ENCODE data around the gene VSX2. TPM values are rescaled to one million over a fixed set of nuclear protein-coding genes. Genes with fewer than 3 reads are reported as not detected.

Gene VSX2
- total RNA-seq, 1 donor from 2014 or later = not detected

DNA sequence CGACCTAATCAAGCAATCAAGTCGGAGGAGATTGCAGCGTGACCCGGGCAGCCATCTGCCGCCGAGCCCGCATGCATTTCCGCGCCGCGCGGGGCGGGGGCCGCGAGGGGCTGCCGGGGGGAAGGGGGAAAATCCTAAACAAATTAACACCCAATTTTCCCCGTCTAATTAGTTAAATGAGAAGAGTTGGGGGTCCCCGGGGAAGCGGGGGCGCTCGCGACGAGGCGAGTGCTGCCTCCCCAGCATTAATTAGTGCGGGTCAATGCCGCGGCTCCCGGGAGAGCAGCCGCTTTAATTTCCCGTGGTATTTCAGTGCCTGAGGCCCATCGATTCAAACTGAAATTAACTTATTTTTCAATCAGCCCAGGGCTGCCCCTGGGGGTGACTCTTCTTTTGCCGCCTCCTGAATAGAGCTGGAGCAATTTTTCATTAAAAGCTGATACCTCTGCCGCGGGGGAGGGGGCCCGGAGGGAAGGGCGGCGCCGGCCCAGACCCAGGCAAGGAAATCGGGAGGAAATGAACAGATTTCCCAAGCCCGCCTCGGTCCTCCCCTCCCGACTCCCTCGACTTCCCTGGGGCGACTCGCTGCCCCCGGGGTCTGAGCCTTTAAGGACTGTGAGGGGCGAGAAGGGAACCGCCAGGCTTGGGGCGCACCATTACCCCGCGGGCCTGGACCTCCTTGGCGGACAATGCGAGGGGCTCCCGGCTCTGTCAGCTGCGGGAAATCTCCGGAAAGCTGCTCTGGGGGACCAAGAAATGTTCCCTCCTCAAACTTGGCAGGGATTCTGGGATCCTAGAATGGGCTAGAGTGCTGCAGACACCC lies 18.9 kb downstream of the VSX2 start:
- H3K36me3 ChIP-seq (ENCODE audit: control insufficient read depth in 3 of 3, insufficient read depth in 3 of 3, low read length in 3 of 3) = no peaks in the 10 kb centered on the region
- no peak overlapping the region for H3K27ac ChIP-seq (ENCODE audit: low read depth, low read length)
- peaks cover 5 to 13% (median 10%) of the 10 kb centered on the region in 3 donors for H3K27me3 ChIP-seq (ENCODE audit: control insufficient read depth in 3 of 3, insufficient read depth in 3 of 3, low read length in 3 of 3)
- H3K9ac ChIP-seq (ENCODE audit: low read depth in 1 of 3, low read length in 3 of 3) = peak overlapping the region in 2 of 3 donors; percentile 32 to 66
- no peaks in the 10 kb centered on the region for H3K9me3 ChIP-seq (ENCODE audit: control insufficient read depth in 3 of 3, low read length in 3 of 3)
- H3K4me1 ChIP-seq (ENCODE audit: control insufficient read depth in 3 of 3, insufficient read depth in 3 of 3, low read length in 3 of 3) = peaks cover 11 to 12% (median 12%) of the 10 kb centered on the region in 3 donors
- H3K4me3 ChIP-seq (ENCODE audit: low read length in 3 of 3) = peak overlapping the region; percentile 44 to 68 (median 68)

DNA sequence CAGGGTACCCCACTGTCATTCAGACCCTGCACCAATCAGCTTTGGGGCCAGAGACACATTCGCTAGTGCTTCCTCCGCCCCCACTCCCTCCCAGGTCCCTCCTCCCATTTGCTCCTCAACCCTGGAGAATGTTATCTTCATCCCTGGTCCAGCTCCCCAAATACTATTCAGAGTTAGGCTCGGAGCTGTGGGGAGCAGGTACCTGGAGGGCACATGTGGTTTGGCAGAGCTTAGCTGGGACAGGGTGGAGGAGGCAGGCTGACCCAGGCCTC lies 19.5 kb downstream of the VSX2 start:
- H3K9ac ChIP-seq (ENCODE audit: low read depth in 1 of 3, low read length in 3 of 3) = no peak overlapping the region
- no peaks in the 10 kb centered on the region for H3K36me3 ChIP-seq (ENCODE audit: control insufficient read depth in 3 of 3, insufficient read depth in 3 of 3, low read length in 3 of 3)
- H3K4me3 ChIP-seq (ENCODE audit: low read length in 3 of 3) = no peak overlapping the region
- peaks cover 5 to 13% (median 10%) of the 10 kb centered on the region in 3 donors for H3K27me3 ChIP-seq (ENCODE audit: control insufficient read depth in 3 of 3, insufficient read depth in 3 of 3, low read length in 3 of 3)
- H3K27ac ChIP-seq (ENCODE audit: low read depth, low read length) = no peak overlapping the region
- no peaks in the 10 kb centered on the region for H3K9me3 ChIP-seq (ENCODE audit: control insufficient read depth in 3 of 3, low read length in 3 of 3)
- peaks cover 11 to 12% (median 12%) of the 10 kb centered on the region in 3 donors for H3K4me1 ChIP-seq (ENCODE audit: control insufficient read depth in 3 of 3, insufficient read depth in 3 of 3, low read length in 3 of 3)

DNA sequence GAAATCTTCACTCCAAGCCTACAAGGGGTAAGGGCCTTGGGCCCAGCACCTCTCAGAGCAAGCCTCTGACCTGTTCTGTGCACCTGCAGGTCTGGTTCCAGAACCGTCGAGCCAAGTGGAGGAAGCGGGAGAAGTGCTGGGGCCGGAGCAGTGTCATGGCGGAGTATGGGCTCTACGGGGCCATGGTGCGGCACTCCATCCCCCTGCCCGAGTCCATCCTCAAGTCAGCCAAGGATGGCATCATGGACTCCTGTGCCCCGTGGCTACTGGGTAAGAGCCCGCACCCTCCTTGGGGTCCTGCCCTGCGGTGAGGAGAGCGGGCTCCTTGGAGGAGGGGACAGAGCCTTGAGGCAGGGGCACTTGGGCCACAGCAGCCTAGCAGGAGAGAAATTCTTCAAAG lies 20.3 kb downstream of the VSX2 start:
- no peak overlapping the region for H3K9ac ChIP-seq (ENCODE audit: low read depth in 1 of 3, low read length in 3 of 3)
- no peak overlapping the region for H3K4me3 ChIP-seq (ENCODE audit: low read length in 3 of 3)
- no peaks in the 10 kb centered on the region for H3K36me3 ChIP-seq (ENCODE audit: control insufficient read depth in 3 of 3, insufficient read depth in 3 of 3, low read length in 3 of 3)
- H3K27me3 ChIP-seq (ENCODE audit: control insufficient read depth in 3 of 3, insufficient read depth in 3 of 3, low read length in 3 of 3) = peaks cover 5 to 13% (median 10%) of the 10 kb centered on the region in 3 donors
- H3K27ac ChIP-seq (ENCODE audit: low read depth, low read length) = no peak overlapping the region
- H3K9me3 ChIP-seq (ENCODE audit: control insufficient read depth in 3 of 3, low read length in 3 of 3) = no peaks in the 10 kb centered on the region
- H3K4me1 ChIP-seq (ENCODE audit: control insufficient read depth in 3 of 3, insufficient read depth in 3 of 3, low read length in 3 of 3) = peaks cover 11 to 12% (median 12%) of the 10 kb centered on the region in 3 donors

DNA sequence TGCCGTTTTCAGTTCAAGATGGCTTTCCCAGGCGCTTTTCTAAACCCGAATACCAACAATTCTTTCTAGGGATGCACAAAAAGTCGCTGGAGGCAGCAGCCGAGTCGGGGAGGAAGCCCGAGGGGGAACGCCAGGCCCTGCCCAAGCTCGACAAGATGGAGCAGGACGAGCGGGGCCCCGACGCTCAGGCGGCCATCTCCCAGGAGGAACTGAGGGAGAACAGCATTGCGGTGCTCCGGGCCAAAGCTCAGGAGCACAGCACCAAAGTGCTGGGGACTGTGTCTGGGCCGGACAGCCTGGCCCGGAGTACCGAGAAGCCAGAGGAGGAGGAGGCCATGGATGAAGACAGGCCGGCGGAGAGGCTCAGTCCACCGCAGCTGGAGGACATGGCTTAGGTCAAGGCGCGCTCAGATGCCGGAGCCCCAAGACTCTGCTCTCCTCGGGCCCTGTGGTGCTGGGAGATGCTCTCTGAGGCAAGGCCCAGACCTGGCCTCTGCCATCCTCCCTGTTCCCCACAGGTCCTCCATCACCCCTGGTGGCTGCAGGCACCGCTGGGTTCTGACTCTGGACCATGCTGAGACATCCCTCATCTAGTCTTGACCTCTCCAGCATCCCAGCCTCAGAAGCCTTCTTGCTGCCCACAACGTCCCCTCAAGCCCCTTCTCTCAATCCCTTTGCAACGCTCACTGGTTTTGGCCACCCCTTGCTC lies 21.4 kb downstream of the VSX2 start:
- Histone ChIP-seq H3K4me1 (ENCODE audit: control insufficient read depth in 3 of 3, insufficient read depth in 3 of 3, low read length in 3 of 3) (peaks cover 11 to 12% (median 12%) of the 10 kb centered on the region in 3 donors), H3K9me3 (ENCODE audit: control insufficient read depth in 3 of 3, low read length in 3 of 3) (no peaks in the 10 kb centered on the region), H3K4me3 (ENCODE audit: low read length in 3 of 3) (no peak overlapping the region), H3K36me3 (ENCODE audit: control insufficient read depth in 3 of 3, insufficient read depth in 3 of 3, low read length in 3 of 3) (no peaks in the 10 kb centered on the region), H3K27ac (ENCODE audit: low read depth, low read length) (no peak overlapping the region), H3K9ac (ENCODE audit: low read depth in 1 of 3, low read length in 3 of 3) (no peak overlapping the region), H3K27me3 (ENCODE audit: control insufficient read depth in 3 of 3, insufficient read depth in 3 of 3, low read length in 3 of 3) (peaks cover 5 to 13% (median 10%) of the 10 kb centered on the region in 3 donors)

DNA sequence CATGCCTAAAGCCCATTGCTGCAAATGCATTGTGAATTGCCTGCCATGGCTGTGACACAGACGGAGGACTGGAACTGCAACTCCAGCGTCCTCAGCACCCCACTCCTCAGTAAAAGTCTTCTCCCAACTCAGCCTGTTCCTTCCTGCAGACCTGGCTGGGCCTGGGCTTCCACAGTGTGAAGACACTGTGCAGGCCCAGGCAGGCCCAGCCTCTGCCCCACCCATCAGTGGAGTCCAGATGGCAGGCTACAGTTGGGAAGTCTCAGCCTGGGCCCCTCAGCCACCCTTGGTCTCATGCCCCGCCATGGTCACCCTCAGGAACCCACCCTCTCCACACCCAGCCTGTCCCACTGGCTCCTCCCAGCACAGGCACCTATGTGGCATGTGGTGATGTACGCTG lies 22.0 kb downstream of the VSX2 start:
- Histone ChIP-seq H3K9me3 (ENCODE audit: control insufficient read depth in 3 of 3, low read length in 3 of 3) (no peaks in the 10 kb centered on the region), H3K36me3 (ENCODE audit: control insufficient read depth in 3 of 3, insufficient read depth in 3 of 3, low read length in 3 of 3) (no peaks in the 10 kb centered on the region), H3K4me3 (ENCODE audit: low read length in 3 of 3) (no peak overlapping the region), H3K9ac (ENCODE audit: low read depth in 1 of 3, low read length in 3 of 3) (no peak overlapping the region), H3K27ac (ENCODE audit: low read depth, low read length) (no peak overlapping the region), H3K4me1 (ENCODE audit: control insufficient read depth in 3 of 3, insufficient read depth in 3 of 3, low read length in 3 of 3) (peaks cover 11 to 12% (median 12%) of the 10 kb centered on the region in 3 donors), H3K27me3 (ENCODE audit: control insufficient read depth in 3 of 3, insufficient read depth in 3 of 3, low read length in 3 of 3) (peaks cover 5 to 13% (median 10%) of the 10 kb centered on the region in 3 donors)

DNA sequence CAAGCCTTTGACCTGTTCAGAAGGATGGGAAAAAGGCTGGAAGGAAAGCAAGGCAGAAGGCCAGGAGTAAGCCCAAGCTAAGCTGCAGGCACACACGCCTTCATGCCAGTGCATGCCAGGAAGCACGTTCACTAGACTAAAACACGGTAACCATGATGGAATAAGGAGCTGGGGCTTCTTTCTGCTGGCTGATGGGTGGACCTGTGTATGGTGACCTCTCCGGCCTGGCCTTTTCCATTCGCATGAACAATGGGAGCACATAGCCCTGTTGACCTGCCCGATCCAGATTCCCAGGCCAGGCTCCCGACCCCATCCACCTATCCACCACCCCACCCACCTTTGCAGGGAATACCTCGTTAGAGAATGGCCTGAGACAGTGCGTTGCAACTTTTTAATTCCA lies 22.8 kb downstream of the VSX2 start:
- no peak overlapping the region for H3K9ac ChIP-seq (ENCODE audit: low read depth in 1 of 3, low read length in 3 of 3)
- no peak overlapping the region for H3K4me3 ChIP-seq (ENCODE audit: low read length in 3 of 3)
- H3K27ac ChIP-seq (ENCODE audit: low read depth, low read length) = no peak overlapping the region
- no peaks in the 10 kb centered on the region for H3K36me3 ChIP-seq (ENCODE audit: control insufficient read depth in 3 of 3, insufficient read depth in 3 of 3, low read length in 3 of 3)
- H3K27me3 ChIP-seq (ENCODE audit: control insufficient read depth in 3 of 3, insufficient read depth in 3 of 3, low read length in 3 of 3) = peaks cover 5 to 13% (median 10%) of the 10 kb centered on the region in 3 donors
- H3K4me1 ChIP-seq (ENCODE audit: control insufficient read depth in 3 of 3, insufficient read depth in 3 of 3, low read length in 3 of 3) = peaks cover 8 to 9% (median 9%) of the 10 kb centered on the region in 3 donors
- H3K9me3 ChIP-seq (ENCODE audit: control insufficient read depth in 3 of 3, low read length in 3 of 3) = no peaks in the 10 kb centered on the region

DNA sequence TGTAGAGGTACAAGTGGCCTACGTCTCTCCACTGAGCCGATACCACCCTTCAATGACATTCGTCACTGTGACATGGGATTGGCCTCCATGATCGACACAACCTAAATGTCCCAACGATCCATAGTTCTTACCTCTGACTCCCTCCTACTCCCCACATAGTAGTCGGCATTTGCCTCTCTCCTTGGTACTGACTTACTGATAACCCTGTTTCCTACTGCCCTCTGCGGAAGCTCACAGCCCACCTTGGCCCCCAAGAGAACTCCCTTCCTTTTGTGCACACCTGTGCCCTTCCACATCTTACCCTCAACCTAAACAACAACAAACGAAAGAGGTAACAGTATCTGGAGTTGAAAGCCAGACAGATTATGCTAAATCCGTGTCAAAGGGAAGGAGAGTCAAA lies 23.9 kb downstream of the VSX2 start:
- H3K27ac ChIP-seq (ENCODE audit: low read depth, low read length) = no peak overlapping the region
- no peak overlapping the region for H3K4me3 ChIP-seq (ENCODE audit: low read length in 3 of 3)
- no peaks in the 10 kb centered on the region for H3K36me3 ChIP-seq (ENCODE audit: control insufficient read depth in 3 of 3, insufficient read depth in 3 of 3, low read length in 3 of 3)
- H3K9me3 ChIP-seq (ENCODE audit: control insufficient read depth in 3 of 3, low read length in 3 of 3) = no peaks in the 10 kb centered on the region
- peaks cover 3 to 11% (median 8%) of the 10 kb centered on the region in 3 donors for H3K27me3 ChIP-seq (ENCODE audit: control insufficient read depth in 3 of 3, insufficient read depth in 3 of 3, low read length in 3 of 3)
- H3K9ac ChIP-seq (ENCODE audit: low read depth in 1 of 3, low read length in 3 of 3) = no peak overlapping the region
- H3K4me1 ChIP-seq (ENCODE audit: control insufficient read depth in 3 of 3, insufficient read depth in 3 of 3, low read length in 3 of 3) = peaks cover 4 to 6% (median 5%) of the 10 kb centered on the region in 3 donors

DNA sequence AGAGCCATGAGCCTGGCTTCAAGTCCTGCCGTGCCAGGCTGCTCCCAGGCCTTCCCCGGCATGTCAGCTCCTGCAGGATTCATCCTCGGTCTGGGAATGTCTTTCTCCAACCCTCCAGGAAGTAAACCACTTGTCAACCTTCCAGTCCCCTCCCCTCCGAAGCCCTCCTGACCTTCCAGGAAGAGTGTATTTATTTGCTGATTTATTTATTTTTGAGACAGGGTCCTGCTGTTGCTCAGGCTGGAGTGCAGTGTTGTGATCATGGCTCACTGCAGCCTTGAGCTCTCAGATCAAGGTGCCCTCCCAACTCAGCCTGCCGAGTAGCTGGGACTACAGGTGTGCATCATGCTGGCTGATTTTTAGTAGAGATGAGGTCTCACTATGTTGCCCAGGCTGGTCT lies 24.7 kb downstream of the VSX2 start:
- no peaks in the 10 kb centered on the region for H3K4me1 ChIP-seq (ENCODE audit: control insufficient read depth in 3 of 3, insufficient read depth in 3 of 3, low read length in 3 of 3)

DNA sequence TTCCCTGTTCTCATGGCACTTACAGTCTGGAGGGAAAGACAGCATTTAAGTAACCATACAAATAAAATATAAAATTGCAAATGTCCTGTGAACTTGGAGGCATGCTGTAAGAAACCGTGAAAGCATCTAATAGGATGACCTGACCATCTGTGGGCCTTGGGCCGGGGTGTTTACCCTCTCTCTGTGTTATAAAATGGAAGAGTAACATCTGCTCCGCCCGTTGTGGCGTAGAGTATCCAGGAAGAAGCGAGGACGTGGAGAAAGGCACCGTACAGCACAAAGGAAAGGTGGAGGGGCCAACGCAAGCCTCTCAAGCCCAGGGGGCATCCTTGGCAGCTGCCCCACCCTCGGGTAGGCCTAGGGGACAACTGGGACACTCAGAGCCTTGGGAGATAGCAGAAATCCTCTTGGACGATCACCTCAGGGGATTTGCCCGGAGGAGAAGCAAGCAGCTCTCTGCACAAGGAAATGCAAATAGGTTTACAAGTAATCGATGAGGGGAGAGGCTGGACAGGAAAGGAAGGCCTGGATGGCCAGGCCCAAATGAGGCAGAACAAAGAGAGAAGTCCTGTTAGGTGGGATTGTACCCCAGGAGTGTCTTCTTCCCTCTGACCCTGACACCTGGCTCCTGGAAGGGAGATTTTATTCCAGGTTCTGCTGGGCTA lies 26.2 kb downstream of the VSX2 start:
- Histone ChIP-seq H3K4me1 (ENCODE audit: control insufficient read depth in 3 of 3, insufficient read depth in 3 of 3, low read length in 3 of 3) (no peaks in the 10 kb centered on the region), H3K27ac (ENCODE audit: low read depth, low read length) (no peak overlapping the region), H3K36me3 (ENCODE audit: control insufficient read depth in 3 of 3, insufficient read depth in 3 of 3, low read length in 3 of 3) (no peaks in the 10 kb centered on the region), H3K9ac (ENCODE audit: low read depth in 1 of 3, low read length in 3 of 3) (no peak overlapping the region), H3K27me3 (ENCODE audit: control insufficient read depth in 3 of 3, insufficient read depth in 3 of 3, low read length in 3 of 3) (no peaks in the 10 kb centered on the region), H3K4me3 (ENCODE audit: low read length in 3 of 3) (no peak overlapping the region), H3K9me3 (ENCODE audit: control insufficient read depth in 3 of 3, low read length in 3 of 3) (no peaks in the 10 kb centered on the region)

More for the DNA sequence above, 24.7 kb downstream of the VSX2 start:
- Histone ChIP-seq H3K36me3 (ENCODE audit: control insufficient read depth in 3 of 3, insufficient read depth in 3 of 3, low read length in 3 of 3) (no peaks in the 10 kb centered on the region), H3K9me3 (ENCODE audit: control insufficient read depth in 3 of 3, low read length in 3 of 3) (no peaks in the 10 kb centered on the region), H3K4me3 (ENCODE audit: low read length in 3 of 3) (no peak overlapping the region), H3K27me3 (ENCODE audit: control insufficient read depth in 3 of 3, insufficient read depth in 3 of 3, low read length in 3 of 3) (peaks cover 0 to 4% (median under 1%) of the 10 kb centered on the region in 3 donors), H3K27ac (ENCODE audit: low read depth, low read length) (no peak overlapping the region), H3K9ac (ENCODE audit: low read depth in 1 of 3, low read length in 3 of 3) (no peak overlapping the region)

DNA sequence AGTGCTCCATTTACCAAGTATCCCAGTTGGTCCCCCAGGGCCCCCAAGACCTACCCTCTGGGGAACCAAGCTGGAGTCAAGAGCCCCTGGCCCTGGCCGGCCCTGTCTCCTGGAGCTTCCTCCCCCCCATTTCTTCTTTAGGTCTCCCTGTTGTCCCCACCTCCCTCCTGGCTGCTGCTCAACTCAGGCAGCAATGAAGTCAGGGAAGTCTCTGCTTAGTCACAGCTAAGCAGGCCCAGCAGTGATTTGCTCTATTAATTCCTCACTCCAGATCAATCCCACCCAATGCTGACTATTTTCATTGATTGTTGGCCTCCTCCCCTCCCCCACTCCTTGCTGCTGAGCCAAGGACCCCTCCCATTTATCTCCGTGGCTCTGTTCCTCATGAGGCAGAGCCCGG lies 28.3 kb downstream of the VSX2 start:
- no peak overlapping the region for H3K9ac ChIP-seq (ENCODE audit: low read depth in 1 of 3, low read length in 3 of 3)
- no peak overlapping the region for H3K27ac ChIP-seq (ENCODE audit: low read depth, low read length)
- no peaks in the 10 kb centered on the region for H3K27me3 ChIP-seq (ENCODE audit: control insufficient read depth in 3 of 3, insufficient read depth in 3 of 3, low read length in 3 of 3)
- H3K9me3 ChIP-seq (ENCODE audit: control insufficient read depth in 3 of 3, low read length in 3 of 3) = no peaks in the 10 kb centered on the region
- no peaks in the 10 kb centered on the region for H3K4me1 ChIP-seq (ENCODE audit: control insufficient read depth in 3 of 3, insufficient read depth in 3 of 3, low read length in 3 of 3)
- no peak overlapping the region for H3K4me3 ChIP-seq (ENCODE audit: low read length in 3 of 3)
- H3K36me3 ChIP-seq (ENCODE audit: control insufficient read depth in 3 of 3, insufficient read depth in 3 of 3, low read length in 3 of 3) = no peaks in the 10 kb centered on the region

All from skeletal muscle tissue (tissue), 4 donors.